ENCODE measurements around the gene STK11IP. TPM values are rescaled to one million over a fixed set of nuclear protein-coding genes. Genes with fewer than 3 reads are reported as not detected.
A peak's percentile ranks its signal among the peaks of the same experiment; 100 is the strongest.

The STK11IP gene
- total RNA-seq, 3 donors from 2014 or later: 11.2 to 16.7 (median 15.7) TPM

DNA sequence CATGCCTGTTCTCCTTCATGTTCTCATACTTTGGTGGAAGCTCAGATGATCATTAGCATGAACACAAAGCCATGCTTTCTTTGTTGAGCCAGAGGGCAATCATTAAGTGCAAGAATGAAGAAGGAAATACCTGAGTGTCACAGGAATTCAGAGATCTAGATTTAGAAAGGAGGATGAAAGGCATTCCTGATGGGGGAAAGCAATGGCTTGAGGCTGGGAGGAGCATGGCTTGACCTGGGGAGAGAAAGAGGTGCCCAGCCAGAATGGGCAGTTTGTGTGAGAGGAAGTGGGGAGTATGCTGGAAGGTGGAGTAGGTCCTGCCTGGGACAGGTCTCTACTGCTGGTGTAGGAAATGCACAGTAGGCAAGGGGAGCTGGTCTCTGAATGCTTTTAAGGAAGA, 64.9 kb downstream of the STK11IP start:
- no peak overlapping the region for H3K4me3 ChIP-seq
- DNase-seq (ENCODE audit: low spot score in 2 of 2): no peak
- TF ChIP-seq, protein P1, sequence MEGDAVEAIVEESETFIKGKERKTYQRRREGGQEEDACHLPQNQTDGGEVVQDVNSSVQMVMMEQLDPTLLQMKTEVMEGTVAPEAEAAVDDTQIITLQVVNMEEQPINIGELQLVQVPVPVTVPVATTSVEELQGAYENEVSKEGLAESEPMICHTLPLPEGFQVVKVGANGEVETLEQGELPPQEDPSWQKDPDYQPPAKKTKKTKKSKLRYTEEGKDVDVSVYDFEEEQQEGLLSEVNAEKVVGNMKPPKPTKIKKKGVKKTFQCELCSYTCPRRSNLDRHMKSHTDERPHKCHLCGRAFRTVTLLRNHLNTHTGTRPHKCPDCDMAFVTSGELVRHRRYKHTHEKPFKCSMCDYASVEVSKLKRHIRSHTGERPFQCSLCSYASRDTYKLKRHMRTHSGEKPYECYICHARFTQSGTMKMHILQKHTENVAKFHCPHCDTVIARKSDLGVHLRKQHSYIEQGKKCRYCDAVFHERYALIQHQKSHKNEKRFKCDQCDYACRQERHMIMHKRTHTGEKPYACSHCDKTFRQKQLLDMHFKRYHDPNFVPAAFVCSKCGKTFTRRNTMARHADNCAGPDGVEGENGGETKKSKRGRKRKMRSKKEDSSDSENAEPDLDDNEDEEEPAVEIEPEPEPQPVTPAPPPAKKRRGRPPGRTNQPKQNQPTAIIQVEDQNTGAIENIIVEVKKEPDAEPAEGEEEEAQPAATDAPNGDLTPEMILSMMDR (IDR thresholded peaks at IDR 0.05): no peak
- TF ChIP-seq POLR2AphosphoS5 (IDR thresholded peaks at IDR 0.05) (no peak), POLR2A (IDR thresholded peaks at IDR 0.05) (no peak)

DNA sequence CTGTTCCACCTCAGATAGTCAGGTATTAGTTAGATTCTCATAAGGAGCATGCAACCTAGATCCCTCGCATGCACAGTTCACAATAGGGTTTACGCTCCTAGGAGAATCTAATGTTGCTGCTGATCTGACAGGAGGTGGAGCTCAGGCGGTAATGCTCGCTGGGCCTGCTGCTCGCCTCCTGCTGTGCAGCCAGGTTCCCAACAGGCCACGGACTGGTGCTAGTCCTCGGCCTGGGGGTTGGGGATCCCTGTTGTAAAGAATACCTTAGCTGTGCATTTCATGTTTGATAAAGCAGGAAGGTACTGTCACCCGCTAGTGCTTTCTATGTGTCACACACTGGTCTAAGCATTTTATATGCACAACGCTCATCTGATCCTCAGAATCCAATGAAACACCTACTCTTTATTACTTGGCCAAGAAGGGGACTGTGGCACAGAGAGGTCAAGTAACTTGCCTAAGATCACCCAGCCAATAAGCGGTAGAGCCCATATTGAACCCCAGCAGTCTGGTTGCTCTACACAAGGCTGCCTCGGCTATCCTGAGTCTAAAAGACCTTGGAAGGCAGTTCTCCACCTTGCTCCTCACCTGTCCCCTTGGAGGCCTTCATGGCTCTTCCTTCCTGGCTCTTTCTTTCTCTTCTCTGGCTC, 65.6 kb downstream of the STK11IP start:
- DNase-seq (ENCODE audit: low spot score in 2 of 2): no peak
- H3K36me3 ChIP-seq: no peaks in the 10 kb centered on the region

More for the DNA sequence above, 64.9 kb downstream of the STK11IP start:
- H3K27ac ChIP-seq: peak overlapping the region in 1 of 2 donors; percentile 63
- no peaks in the 10 kb centered on the region for H3K27me3 ChIP-seq
- no peaks in the 10 kb centered on the region for H3K4me1 ChIP-seq
- intact Hi-C loops (cut with DNase I; ENCODE audit: low total_unique reads): no loop called here
- peaks cover 0 to 3% of the 10 kb centered on the region in 2 donors for H3K9me3 ChIP-seq
- H3K36me3 ChIP-seq: no peaks in the 10 kb centered on the region

DNA sequence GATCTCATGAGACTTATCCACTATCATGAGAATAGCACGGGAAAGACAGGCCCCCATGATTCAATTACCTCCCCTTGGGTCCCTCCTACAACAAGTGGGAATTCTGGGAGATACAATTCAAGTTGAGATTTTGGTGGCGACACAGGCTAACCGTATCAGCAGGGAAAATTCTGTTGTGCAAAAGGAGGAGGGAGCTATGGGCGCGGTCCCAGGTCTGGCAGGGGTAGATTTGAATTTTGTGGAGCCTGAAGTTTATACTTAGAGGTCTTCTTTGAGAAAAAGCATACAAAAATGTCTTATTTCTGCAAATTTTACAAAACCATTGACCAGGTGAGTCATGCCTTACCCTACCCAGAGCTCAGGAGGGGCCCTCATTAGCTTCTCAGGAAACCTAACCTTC, 66.4 kb downstream of the STK11IP start:
- Histone ChIP-seq H3K27ac (no peak overlapping the region), H3K4me1 (no peaks in the 10 kb centered on the region), H3K4me3 (no peak overlapping the region), H3K9me3 (peaks cover 0 to 3% of the 10 kb centered on the region in 2 donors), H3K36me3 (no peaks in the 10 kb centered on the region), H3K27me3 (no peaks in the 10 kb centered on the region)
- TF ChIP-seq POLR2AphosphoS5 (IDR thresholded peaks at IDR 0.05): no peak
- TF ChIP-seq POLR2A (IDR thresholded peaks at IDR 0.05): no peak
- TF ChIP-seq, protein P1 (IDR thresholded peaks at IDR 0.05): no peak
- no peak for DNase-seq (ENCODE audit: low spot score in 2 of 2)
- intact Hi-C loops (cut with DNase I; ENCODE audit: low total_unique reads): no loop called here

More for the DNA sequence above, 65.6 kb downstream of the STK11IP start:
- Histone ChIP-seq H3K4me1 (no peaks in the 10 kb centered on the region), H3K4me3 (no peak overlapping the region), H3K27me3 (no peaks in the 10 kb centered on the region), H3K9me3 (peaks cover 0 to 3% of the 10 kb centered on the region in 2 donors), H3K27ac (no peak overlapping the region)
- TF ChIP-seq, protein P1 (IDR thresholded peaks at IDR 0.05): no peak
- TF ChIP-seq POLR2A (IDR thresholded peaks at IDR 0.05): no peak
- intact Hi-C loops (cut with DNase I; ENCODE audit: low total_unique reads): no loop called here

DNA sequence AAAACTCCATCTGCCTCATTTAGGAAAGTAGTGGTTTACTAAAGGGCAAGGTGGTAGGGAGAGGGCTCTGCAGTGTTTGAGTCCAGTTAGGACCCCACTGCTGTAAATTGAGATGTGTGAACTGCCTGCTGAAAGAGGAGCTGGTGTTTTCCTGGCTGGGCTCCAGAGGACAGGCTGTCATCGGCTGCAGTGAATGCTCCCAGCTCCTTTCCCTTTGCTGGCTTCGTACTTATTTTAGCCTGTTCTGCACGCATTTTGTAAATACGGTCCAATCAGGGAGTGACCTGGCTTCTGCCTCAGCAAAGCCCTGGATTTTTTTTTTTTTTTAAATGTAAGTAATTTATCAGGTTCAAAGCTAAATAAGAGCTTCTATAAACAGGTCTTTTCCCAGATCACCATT, 67.3 kb downstream of the STK11IP start:
- Histone ChIP-seq H3K4me3 (no peak overlapping the region), H3K9me3 (peaks cover 0 to 3% of the 10 kb centered on the region in 2 donors), H3K36me3 (no peaks in the 10 kb centered on the region), H3K27me3 (no peaks in the 10 kb centered on the region), H3K27ac (no peak overlapping the region), H3K4me1 (no peaks in the 10 kb centered on the region)
- DNase-seq (ENCODE audit: low spot score in 2 of 2): no peak
- TF ChIP-seq POLR2AphosphoS5 (IDR thresholded peaks at IDR 0.05) (no peak), POLR2A (IDR thresholded peaks at IDR 0.05) (no peak)
- TF ChIP-seq, protein P1 (IDR thresholded peaks at IDR 0.05): no peak
- intact Hi-C loops (cut with DNase I; ENCODE audit: low total_unique reads): no loop called here

DNA sequence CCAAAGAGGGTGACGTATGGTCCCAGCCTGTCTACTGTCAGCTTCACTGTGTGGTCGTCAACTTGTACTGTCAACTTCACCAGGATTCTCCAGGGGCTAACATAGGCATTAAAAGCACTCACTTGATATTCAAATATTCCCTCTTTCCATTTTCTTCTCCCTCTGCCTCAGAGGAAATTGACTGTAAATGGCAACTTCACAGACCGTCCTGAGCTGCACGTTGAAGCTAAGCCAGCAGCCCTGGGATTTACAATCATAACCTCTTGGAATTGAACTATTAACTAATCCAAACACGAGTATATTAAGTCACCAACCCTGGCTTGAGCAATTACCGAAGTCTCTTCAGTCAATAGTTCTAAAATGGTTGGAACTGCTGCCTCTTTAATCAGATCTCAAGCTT, 68.3 kb downstream of the STK11IP start:
- no peaks in the 10 kb centered on the region for H3K27me3 ChIP-seq
- DNase-seq (ENCODE audit: low spot score in 2 of 2): no peak
- H3K4me1 ChIP-seq: no peaks in the 10 kb centered on the region
- no peak overlapping the region for H3K4me3 ChIP-seq
- TF ChIP-seq POLR2AphosphoS5 (IDR thresholded peaks at IDR 0.05) (no peak), POLR2A (IDR thresholded peaks at IDR 0.05) (no peak)
- TF ChIP-seq, protein P1 (IDR thresholded peaks at IDR 0.05): no peak
- H3K9me3 ChIP-seq: peaks cover 0 to 3% of the 10 kb centered on the region in 2 donors
- intact Hi-C loops (cut with DNase I; ENCODE audit: low total_unique reads): no loop called here
- no peak overlapping the region for H3K27ac ChIP-seq
- no peaks in the 10 kb centered on the region for H3K36me3 ChIP-seq

Other genes starting within 250 kb of the STK11IP start
- 10 to 100 TPM; 49.8 to 81.9 (median 79.0) TPM for gene DNPEP, start 209.9 kb upstream of the STK11IP start, total RNA-seq
- 10 to 100 TPM; 17.1 to 29.6 (median 29.5) TPM for gene DES, start 179.5 kb upstream of the STK11IP start, total RNA-seq
- gene SPEG, start 163.0 kb upstream of the STK11IP start, total RNA-seq: 10 to 100 TPM in 2 of 3 donors, under 1 TPM in 1; 0.32 to 36.6 (median 21.0) TPM
- gene GMPPA, start 99.0 kb upstream of the STK11IP start, total RNA-seq: 10 to 100 TPM; 15.7 to 33.4 (median 29.7) TPM
- gene ASIC4, start 83.4 kb upstream of the STK11IP start, total RNA-seq: under 1 TPM in 1 of 3 donors, not detected in 2; 0.44 TPM
- gene CHPF, start 54.0 kb upstream of the STK11IP start, total RNA-seq: 10 to 100 TPM; 46.5 to 58.9 (median 49.0) TPM
- 1 to 10 TPM; 1.6 to 1.9 (median 1.8) TPM for gene TMEM198, start 53.8 kb upstream of the STK11IP start, total RNA-seq
- gene OBSL1, start 26.3 kb upstream of the STK11IP start, total RNA-seq: 10 to 100 TPM; 69.2 to 91.9 (median 73.1) TPM
- under 1 TPM in 2 of 3 donors, not detected in 1; 0.64 to 0.73 TPM for gene INHA, start 25.5 kb upstream of the STK11IP start, total RNA-seq
- gene SLC4A3, start 29.8 kb downstream of the STK11IP start, total RNA-seq: 1 to 10 TPM; 2.1 to 4.7 (median 4.6) TPM